HEK293T (cell line): Measurements from ENCODE around the gene MFAP4.

Experiments
- ARNT ChIP-seq: fragments of 450-650 bp; IDR thresholded peaks from 2 replicates; pipeline ENCODE4 v1.6.1; 2017; ENCODE audit warnings: mild to moderate bottlenecking
- CTBP1 ChIP-seq: fragments of 450-650 bp; IDR thresholded peaks from 2 replicates; pipeline ENCODE4 v1.6.1; 2016; ENCODE audit warnings: borderline replicate concordance
- FOXK2 ChIP-seq: fragments of 450-650 bp; IDR thresholded peaks from 2 replicates; pipeline ENCODE4 v1.6.1; 2016; ENCODE audit warnings: mild to moderate bottlenecking
- HDGF ChIP-seq: fragments of 450-650 bp; IDR thresholded peaks from 2 replicates; pipeline ENCODE4 v1.6.1; 2017; ENCODE audit warnings: antibody characterized with exemption, borderline replicate concordance
- L3MBTL2 ChIP-seq: fragments of 450-650 bp; conservative IDR thresholded peaks from 2 replicates; pipeline ENCODE4 v1.6.1; 2016; ENCODE audit warnings: mild to moderate bottlenecking

GRCh38 chr17:19359151-19359550 lies 27.8 kb downstream of the MFAP4 start:
- TF ChIP-seq FOXK2 (no peak), ARNT (no peak), L3MBTL2 (no peak), HDGF (no peak), CTBP1 (no peak)
